Measurements from ENCODE around the gene TMCC1. TPM values are rescaled to one million over a fixed set of nuclear protein-coding genes. Genes with fewer than 3 reads are reported as not detected.

Gene TMCC1
- total and polyA plus RNA-seq, 4 experiments from 2014 or later, result 5.1 to 39.3 (median 21.3) TPM

DNA sequence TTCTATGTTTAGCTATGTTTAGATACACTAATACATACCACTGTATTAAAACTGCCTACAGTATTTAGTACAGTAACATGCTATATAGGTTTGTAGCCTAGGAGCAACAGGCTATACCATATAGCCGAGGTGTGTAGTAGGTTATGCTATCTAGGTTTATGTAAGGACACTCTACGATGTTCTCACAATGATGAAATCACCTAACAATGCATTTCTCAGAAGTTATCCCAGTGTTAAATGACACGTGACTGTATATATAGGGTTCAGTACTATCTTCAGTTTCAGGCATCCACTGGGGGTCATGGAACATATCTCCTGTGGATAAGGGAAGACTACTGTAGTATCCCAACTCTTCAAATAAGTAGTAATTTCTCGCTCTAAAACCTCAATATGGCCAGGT is 97.4 kb downstream of the TMCC1 start:
- Mint-ChIP-seq H3K27ac (no peak overlapping the region), H3K27me3 (no peaks in the 10 kb centered on the region), H3K36me3 (peaks cover 0 to 7% of the 10 kb centered on the region in 2 donors), H3K4me3 (no peak overlapping the region), H3K4me1 (peaks cover 5 to 14% (median 9%) of the 10 kb centered on the region in 4 donors), H3K9me3 (no peaks in the 10 kb centered on the region)
- H3K4me3 ChIP-seq (ENCODE audit: low read length in 2 of 2), result no peak overlapping the region
- ChIA-PET CTCF (ENCODE audit: partially characterized antibody) (interaction anchor here (1.1 kb wide), 1 partner anchor 13 kb away, joined by 3 read pairs; no protein-coding TSS in a partner anchor), POLR2A (ENCODE audit: partially characterized antibody) (no interaction called here)
- no peaks in the 10 kb centered on the region for H3K9me3 ChIP-seq (ENCODE audit: control insufficient read depth in 1 of 2, low read length in 2 of 2)
- intact Hi-C loops (cut with micrococcal nuclease), result no loop called here
- peaks cover 5% of the 10 kb centered on the region for H3K4me1 ChIP-seq (ENCODE audit: insufficient read depth, low read length)
- no peak overlapping the region for H3K27ac ChIP-seq (ENCODE audit: low read depth, low read length)
- no peaks in the 10 kb centered on the region for H3K36me3 ChIP-seq (ENCODE audit: insufficient read depth, low read length)
- no peaks in the 10 kb centered on the region for H3K27me3 ChIP-seq (ENCODE audit: insufficient read depth, low read length)
- no peak for DNase-seq

DNA sequence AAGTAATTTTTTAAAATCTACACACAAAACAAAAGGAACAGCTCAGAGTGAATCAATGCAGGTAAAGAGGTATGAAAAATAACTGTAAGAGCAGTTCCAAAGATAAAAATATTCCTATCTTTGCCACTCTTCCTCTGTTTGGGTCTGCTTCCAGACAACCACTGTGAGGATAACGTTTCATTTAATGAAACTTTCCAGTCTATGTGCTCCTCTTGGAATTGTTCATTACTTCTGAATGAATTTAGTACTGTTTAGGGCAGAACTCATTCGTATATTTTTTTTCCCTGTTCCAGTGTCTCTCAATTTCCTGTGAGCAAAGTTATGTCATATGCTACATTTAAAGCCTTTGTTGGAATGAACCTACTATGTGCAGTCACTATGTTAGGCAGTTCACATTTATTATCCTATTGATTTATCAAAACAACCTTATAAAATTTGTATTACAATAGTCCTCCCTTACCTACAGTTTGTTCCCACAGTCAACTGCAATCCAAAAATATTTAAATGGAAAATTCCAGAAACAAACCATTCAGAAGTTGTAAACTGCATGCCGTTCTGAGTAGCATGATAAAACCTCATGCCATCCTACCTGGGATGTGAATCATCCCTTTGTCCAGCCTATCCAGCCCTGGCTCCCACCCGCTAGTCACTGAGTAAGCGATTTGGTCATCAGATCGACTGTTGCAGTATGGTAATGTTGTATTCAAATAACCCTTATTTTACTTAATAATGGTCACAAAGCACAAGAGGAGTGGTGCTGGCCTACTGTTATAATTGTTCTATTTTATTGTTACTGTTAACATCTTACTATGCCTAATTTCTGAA is 98.1 kb downstream of the TMCC1 start:
- no peaks in the 10 kb centered on the region for H3K27me3 ChIP-seq (ENCODE audit: insufficient read depth, low read length)
- H3K4me3 ChIP-seq (ENCODE audit: low read length in 2 of 2), result no peak overlapping the region
- no peaks in the 10 kb centered on the region for H3K36me3 ChIP-seq (ENCODE audit: insufficient read depth, low read length)
- no peaks in the 10 kb centered on the region for H3K9me3 Mint-ChIP-seq
- H3K27ac ChIP-seq (ENCODE audit: low read depth, low read length), result no peak overlapping the region
- H3K36me3 Mint-ChIP-seq, result peaks cover 0 to 7% of the 10 kb centered on the region in 2 donors
- peaks cover 5% of the 10 kb centered on the region for H3K4me1 ChIP-seq (ENCODE audit: insufficient read depth, low read length)
- H3K27me3 Mint-ChIP-seq, result no peaks in the 10 kb centered on the region
- H3K27ac Mint-ChIP-seq, result peak overlapping the region in 3 of 7 donors; percentile 11 to 22 (median 19)
- H3K4me3 Mint-ChIP-seq, result no peak overlapping the region
- H3K4me1 Mint-ChIP-seq, result peaks cover 5 to 14% (median 9%) of the 10 kb centered on the region in 4 donors
- intact Hi-C loops (cut with micrococcal nuclease), result no loop called here
- ChIA-PET CTCF (ENCODE audit: partially characterized antibody) (interaction anchor here (1.1 kb wide), 1 partner anchor 13 kb away, joined by 3 read pairs; no protein-coding TSS in a partner anchor), POLR2A (ENCODE audit: partially characterized antibody) (no interaction called here)
- DNase-seq, result no peak
- H3K9me3 ChIP-seq (ENCODE audit: control insufficient read depth in 1 of 2, low read length in 2 of 2), result no peaks in the 10 kb centered on the region

DNA sequence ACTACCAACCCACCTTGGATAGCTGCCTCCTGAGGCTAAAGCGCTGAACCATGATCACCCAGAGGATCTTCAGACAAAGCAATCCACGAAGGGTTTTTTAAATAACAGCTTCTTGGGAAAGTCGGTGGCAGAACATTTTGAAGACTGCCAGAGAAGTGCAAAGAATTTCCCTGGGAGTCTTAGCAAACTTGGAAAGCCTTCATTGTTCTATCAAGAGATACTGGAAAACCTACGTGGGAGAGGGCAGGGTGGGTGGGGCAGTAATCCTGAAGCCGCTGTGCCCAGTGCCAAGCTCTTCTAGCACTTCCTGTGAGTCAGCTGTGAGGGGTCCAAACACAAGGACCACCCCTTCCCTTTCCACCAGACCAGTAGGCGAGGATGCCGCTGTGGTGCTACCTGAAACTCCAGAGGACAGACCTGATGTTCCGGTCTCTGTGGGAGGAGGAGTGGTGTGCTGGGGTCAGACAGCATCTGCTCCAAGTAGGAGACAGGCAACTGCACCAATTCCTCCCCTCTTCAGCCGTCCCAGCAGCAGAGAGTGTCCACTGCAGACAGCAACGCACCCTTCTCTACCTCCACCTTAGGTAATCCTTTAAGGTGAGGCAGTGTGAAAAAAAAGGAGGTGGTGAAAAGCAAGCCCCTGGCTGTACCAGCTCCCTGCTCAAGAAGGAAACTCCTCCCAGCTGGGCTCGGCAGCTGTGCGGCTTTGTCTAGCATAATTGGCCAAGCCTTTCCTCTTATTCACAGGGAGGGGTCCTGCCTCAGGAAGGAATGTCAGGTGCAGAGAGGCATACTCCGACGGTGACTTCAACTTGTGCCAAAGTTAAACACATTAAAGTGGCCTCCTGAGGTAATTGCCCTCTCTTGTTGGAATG is 99.0 kb downstream of the TMCC1 start:
- Mint-ChIP-seq H3K27ac (peak overlapping the region in 2 of 7 donors; percentile 22 to 39), H3K9me3 (no peaks in the 10 kb centered on the region), H3K27me3 (no peaks in the 10 kb centered on the region), H3K4me3 (peak overlapping the region in 1 of 8 donors; percentile 26), H3K36me3 (peaks cover 0 to 7% of the 10 kb centered on the region in 2 donors), H3K4me1 (peaks cover 5 to 14% (median 10%) of the 10 kb centered on the region in 4 donors)
- H3K27me3 ChIP-seq (ENCODE audit: insufficient read depth, low read length), result no peaks in the 10 kb centered on the region
- ChIA-PET CTCF (ENCODE audit: partially characterized antibody) (interaction anchor here (1.5 kb wide), 1 partner anchor 30 kb away, joined by 4 read pairs; no protein-coding TSS in a partner anchor), POLR2A (ENCODE audit: partially characterized antibody) (no interaction called here)
- peak in 1 of 5 donors; percentile 3 for DNase-seq
- H3K27ac ChIP-seq (ENCODE audit: low read depth, low read length), result no peak overlapping the region
- intact Hi-C loops (cut with micrococcal nuclease), result no loop called here
- H3K36me3 ChIP-seq (ENCODE audit: insufficient read depth, low read length), result no peaks in the 10 kb centered on the region
- H3K4me3 ChIP-seq (ENCODE audit: low read length in 2 of 2), result no peak overlapping the region
- peaks cover 5% of the 10 kb centered on the region for H3K4me1 ChIP-seq (ENCODE audit: insufficient read depth, low read length)
- H3K9me3 ChIP-seq (ENCODE audit: control insufficient read depth in 1 of 2, low read length in 2 of 2), result no peaks in the 10 kb centered on the region

DNA sequence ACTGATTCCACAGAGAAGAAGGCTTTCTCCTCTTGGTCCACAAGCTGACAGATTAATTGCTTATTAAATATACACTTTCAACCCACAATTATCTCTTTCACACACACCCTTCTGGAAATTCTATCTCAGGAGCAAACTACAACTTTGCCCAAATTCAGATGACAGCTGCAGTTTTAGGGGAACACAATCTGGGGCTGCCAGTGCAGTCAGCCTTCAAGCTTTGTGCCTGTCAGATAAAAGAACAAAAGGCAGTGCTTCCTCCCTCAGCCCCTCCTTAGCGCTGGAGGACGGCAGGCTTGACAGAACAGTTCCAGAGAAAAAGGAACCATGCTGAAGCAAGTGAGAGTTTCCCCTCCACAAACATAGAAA is 99.6 kb downstream of the TMCC1 start:
- Mint-ChIP-seq H3K4me3 (peak overlapping the region in 1 of 8 donors; percentile 26), H3K27ac (peak overlapping the region in 1 of 7 donors; percentile 39), H3K27me3 (no peaks in the 10 kb centered on the region), H3K36me3 (peaks cover 0 to 7% of the 10 kb centered on the region in 2 donors), H3K9me3 (no peaks in the 10 kb centered on the region), H3K4me1 (peaks cover 5 to 14% (median 10%) of the 10 kb centered on the region in 4 donors)
- H3K9me3 ChIP-seq (ENCODE audit: control insufficient read depth in 1 of 2, low read length in 2 of 2), result no peaks in the 10 kb centered on the region
- DNase-seq, result no peak
- no peaks in the 10 kb centered on the region for H3K27me3 ChIP-seq (ENCODE audit: insufficient read depth, low read length)
- no peak overlapping the region for H3K27ac ChIP-seq (ENCODE audit: low read depth, low read length)
- ChIA-PET POLR2A (ENCODE audit: partially characterized antibody) (no interaction called here), CTCF (ENCODE audit: partially characterized antibody) (interaction anchor here (1.5 kb wide), 1 partner anchor 31 kb away, joined by 4 read pairs; no protein-coding TSS in a partner anchor)
- H3K4me3 ChIP-seq (ENCODE audit: low read length in 2 of 2), result no peak overlapping the region
- H3K36me3 ChIP-seq (ENCODE audit: insufficient read depth, low read length), result no peaks in the 10 kb centered on the region
- peaks cover 5% of the 10 kb centered on the region for H3K4me1 ChIP-seq (ENCODE audit: insufficient read depth, low read length)
- intact Hi-C loops (cut with micrococcal nuclease), result no loop called here

DNA sequence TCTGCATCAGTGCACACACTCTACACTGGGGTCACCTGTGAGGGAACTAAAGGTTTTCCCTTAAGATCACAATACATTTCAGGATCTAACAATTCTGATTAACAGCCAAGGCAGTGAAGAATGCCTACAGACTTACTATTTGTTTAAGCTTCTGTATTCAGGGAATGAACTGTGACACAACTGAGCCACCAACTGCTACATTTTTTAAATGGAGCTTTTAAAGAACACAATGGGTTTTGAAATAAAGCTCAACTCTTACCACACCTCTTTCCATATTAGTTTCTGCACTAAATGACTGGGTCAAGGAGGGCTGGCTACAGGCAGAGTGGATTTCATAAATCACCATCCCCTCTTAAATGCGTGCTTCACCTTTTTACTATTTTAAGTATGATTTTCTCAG is 100.2 kb downstream of the TMCC1 start:
- Mint-ChIP-seq H3K4me1 (peaks cover 5 to 14% (median 10%) of the 10 kb centered on the region in 4 donors), H3K9me3 (no peaks in the 10 kb centered on the region), H3K4me3 (no peak overlapping the region), H3K27me3 (no peaks in the 10 kb centered on the region), H3K27ac (no peak overlapping the region), H3K36me3 (peaks cover 0 to 7% of the 10 kb centered on the region in 2 donors)
- intact Hi-C loops (cut with micrococcal nuclease), result no loop called here
- no peak for DNase-seq
- H3K9me3 ChIP-seq (ENCODE audit: control insufficient read depth in 1 of 2, low read length in 2 of 2), result no peaks in the 10 kb centered on the region
- ChIA-PET POLR2A (ENCODE audit: partially characterized antibody) (no interaction called here), CTCF (ENCODE audit: partially characterized antibody) (interaction anchor here (1.5 kb wide), 1 partner anchor 31 kb away, joined by 4 read pairs; no protein-coding TSS in a partner anchor)
- peaks cover 5% of the 10 kb centered on the region for H3K4me1 ChIP-seq (ENCODE audit: insufficient read depth, low read length)
- no peak overlapping the region for H3K27ac ChIP-seq (ENCODE audit: low read depth, low read length)
- no peak overlapping the region for H3K4me3 ChIP-seq (ENCODE audit: low read length in 2 of 2)
- no peaks in the 10 kb centered on the region for H3K36me3 ChIP-seq (ENCODE audit: insufficient read depth, low read length)
- H3K27me3 ChIP-seq (ENCODE audit: insufficient read depth, low read length), result no peaks in the 10 kb centered on the region

DNA sequence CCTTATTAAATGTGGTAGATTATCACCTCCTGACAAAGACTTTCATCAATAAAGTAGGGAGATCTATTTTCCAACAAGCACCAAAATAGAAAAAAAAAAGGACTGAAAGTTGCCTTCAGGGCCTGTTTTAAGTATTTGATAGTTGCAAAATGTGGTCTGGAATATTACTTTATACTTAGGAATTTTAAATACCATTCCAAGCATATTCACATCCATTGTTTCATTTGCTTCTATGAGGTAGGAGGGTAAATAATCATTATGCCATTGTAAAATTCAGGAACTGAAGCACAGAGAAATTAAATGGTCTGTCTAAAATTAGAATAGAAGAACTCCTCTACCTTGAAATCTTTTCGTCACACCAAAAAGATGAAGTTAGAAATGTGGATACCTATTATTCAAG is 110.0 kb downstream of the TMCC1 start:
- H3K9me3 Mint-ChIP-seq, result no peaks in the 10 kb centered on the region
- intact Hi-C loops (cut with micrococcal nuclease), result no loop called here
- Histone ChIP-seq H3K4me3 (ENCODE audit: low read length in 2 of 2) (no peak overlapping the region), H3K4me1 (ENCODE audit: insufficient read depth, low read length) (no peaks in the 10 kb centered on the region), H3K9me3 (ENCODE audit: control insufficient read depth in 1 of 2, low read length in 2 of 2) (no peaks in the 10 kb centered on the region), H3K36me3 (ENCODE audit: insufficient read depth, low read length) (no peaks in the 10 kb centered on the region), H3K27ac (ENCODE audit: low read depth, low read length) (no peak overlapping the region), H3K27me3 (ENCODE audit: insufficient read depth, low read length) (no peaks in the 10 kb centered on the region)
- no peaks in the 10 kb centered on the region for H3K27me3 Mint-ChIP-seq
- CTCF ChIA-PET (ENCODE audit: partially characterized antibody), result no interaction called here
- no peak overlapping the region for H3K4me3 Mint-ChIP-seq
- peaks cover 0 to 6% (median 2%) of the 10 kb centered on the region in 4 donors for H3K4me1 Mint-ChIP-seq
- no peak for DNase-seq
- no peak overlapping the region for H3K27ac Mint-ChIP-seq
- POLR2A ChIA-PET (ENCODE audit: partially characterized antibody), result no interaction called here
- H3K36me3 Mint-ChIP-seq, result peaks cover 2 to 8% of the 10 kb centered on the region in 2 donors

DNA sequence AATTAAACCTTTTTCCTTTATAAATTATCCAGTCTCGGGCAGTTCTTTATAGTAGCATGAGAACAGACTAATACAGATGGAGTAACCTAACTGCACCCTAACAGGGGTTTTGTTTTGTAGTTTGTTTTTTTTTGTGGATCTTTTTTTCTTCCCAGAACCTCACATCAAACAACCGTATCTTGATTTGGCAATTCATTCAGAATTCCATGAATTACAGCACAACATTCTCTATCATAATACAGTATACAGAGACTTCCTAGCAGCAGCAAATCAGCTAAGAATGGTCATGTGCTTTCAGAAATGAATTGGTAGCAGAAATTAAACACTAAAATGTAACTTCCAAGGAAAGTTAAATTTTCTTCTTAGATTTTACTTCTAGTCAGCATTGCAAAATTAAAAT is 114.6 kb downstream of the TMCC1 start:
- Mint-ChIP-seq H3K4me1 (peaks cover 0 to 6% (median 1%) of the 10 kb centered on the region in 4 donors), H3K9me3 (peaks cover 0 to 3% (median 0%) of the 10 kb centered on the region in 8 donors), H3K36me3 (peaks cover 2 to 18% of the 10 kb centered on the region in 2 donors), H3K27ac (no peak overlapping the region), H3K4me3 (no peak overlapping the region), H3K27me3 (no peaks in the 10 kb centered on the region)
- intact Hi-C loops (cut with micrococcal nuclease), result no loop called here
- H3K36me3 ChIP-seq (ENCODE audit: insufficient read depth, low read length), result no peaks in the 10 kb centered on the region
- H3K4me3 ChIP-seq (ENCODE audit: low read length in 2 of 2), result no peak overlapping the region
- CTCF ChIA-PET (ENCODE audit: partially characterized antibody), result no interaction called here
- H3K27me3 ChIP-seq (ENCODE audit: insufficient read depth, low read length), result no peaks in the 10 kb centered on the region
- no peak overlapping the region for H3K27ac ChIP-seq (ENCODE audit: low read depth, low read length)
- no peaks in the 10 kb centered on the region for H3K4me1 ChIP-seq (ENCODE audit: insufficient read depth, low read length)
- H3K9me3 ChIP-seq (ENCODE audit: control insufficient read depth in 1 of 2, low read length in 2 of 2), result no peaks in the 10 kb centered on the region
- DNase-seq, result no peak
- POLR2A ChIA-PET (ENCODE audit: partially characterized antibody), result no interaction called here
